Transverse colon (tissue), 4 donors: ENCODE measurements around the gene RAB27A.
A peak's percentile ranks its signal among the peaks of the same experiment; 100 is the strongest.

ENCODE experiments used
- CTCF ChIP-seq, 5 experiments: fragments of 200-600 bp in 3 of 5; fragments of 450-650 bp in 2 of 5; sonication (generic) in 3 of 5; IDR thresholded peaks; 1 replicate in 2 of 5; 2 replicates in 3 of 5; pipeline ENCODE4 v1.5.1; 2016 to 2017; ENCODE audit warnings: antibody characterized with exemption in 5 of 5, inconsistent platforms in 3 of 5, mild to moderate bottlenecking in 2 of 5, moderate library complexity in 1 of 5
- POLR2A ChIP-seq: fragments of 450-650 bp; IDR thresholded peaks from one replicate; pipeline ENCODE4 v1.6.1; 2016; ENCODE audit warnings: antibody characterized with exemption, mild to moderate bottlenecking, moderate library complexity
- POLR2AphosphoS5 ChIP-seq, 3 donors: sonication (generic); formaldehyde crosslinking; IDR thresholded peaks; one replicate each; pipeline ENCODE4 v1.6.1; 2016; ENCODE audit warnings: antibody characterized with exemption in 3 of 3

- TF ChIP-seq POLR2A (peak; percentile 70), POLR2AphosphoS5 (IDR thresholded peaks at IDR 0.05) (peak; percentile 39 to 64 (median 52)), CTCF (IDR thresholded peaks at IDR 0.05) (no peak)
These were observed at the start of gene RAB27A for GRCh38 chr15:55289746-55290527.
